Measurements from ENCODE around the gene KCNQ1.

- TF ChIP-seq POLR2A (IDR thresholded peaks at IDR 0.05; ENCODE audit: low read depth, low read length) (no peak), CTCF (IDR thresholded peaks at IDR 0.05; ENCODE audit: extremely low read depth in 1 of 2, insufficient read depth in 1 of 2, low read depth in 1 of 2, low read length in 2 of 2) (no peak), POLR2AphosphoS5 (IDR thresholded peaks at IDR 0.05; ENCODE audit: insufficient read depth, low read depth, low read length) (no peak)
These were observed 246.0 kb downstream of the KCNQ1 start for GRCh38 chr11:2690596-2691354.
